Left lung (tissue), 14 donors: ENCODE data around the gene JMJD7. TPM values are rescaled to one million over a fixed set of nuclear protein-coding genes. Genes with fewer than 3 reads are reported as not detected.

ENCODE experiments used
- ATAC-seq: fragments of 200-7000 bp; cut with Tn5 transposase; one replicate; pipeline ENCODE4 v1.9.1; 2020; ENCODE audit warnings: moderate library complexity
- DNase-seq, 4 donors: peaks; one replicate each; pipeline ENCODE4 v3.0.0-alpha.2; 2013 to 2020
- H3K27ac ChIP-seq, 2 donors: fragments of 200-600 bp; sonication (generic) in 1 of 2; one replicate each; pipeline versions ENCODE4 v1.5.0 to v1.8.0; 2020 to 2021
- H3K27me3 ChIP-seq, 2 donors: fragments of 200-600 bp; sonication (generic) in 1 of 2; one replicate each; pipeline versions ENCODE4 v1.5.0 to v1.8.0; 2020 to 2021
- H3K36me3 ChIP-seq, 2 donors: fragments of 200-600 bp; sonication (generic) in 1 of 2; one replicate each; pipeline versions ENCODE4 v1.5.0 to v1.8.0; 2020 to 2021
- H3K4me1 ChIP-seq, 2 donors: fragments of 200-600 bp; one replicate each; pipeline ENCODE4 v1.8.0; 2021
- H3K4me3 ChIP-seq, 2 donors: fragments of 200-600 bp; sonication (generic) in 1 of 2; one replicate each; pipeline versions ENCODE4 v1.5.0 to v1.8.0; 2020 to 2021; ENCODE audit warnings: mild to moderate bottlenecking in 1 of 2
- H3K9me3 ChIP-seq, 2 donors: fragments of 200-600 bp; sonication (generic) in 1 of 2; one replicate each; pipeline versions ENCODE4 v1.5.0 to v1.8.0; 2020 to 2021
- CTCF ChIP-seq, 2 donors: fragments of 200-600 bp; sonication (generic) in 1 of 2; IDR thresholded peaks; one replicate each; pipeline versions ENCODE4 v1.5.0 to v1.8.0; 2021; ENCODE audit warnings: antibody characterized with exemption in 2 of 2
- intact Hi-C, 2 donors: fragments of 100-400 bp; cut with DNase I; formaldehyde crosslinking; loops; one replicate each; pipeline versions ENCODE4 v1.11.2 to v1.14.2; 2022
- long read RNA-seq, 12 donors: library from polyadenylated mRNA in 2 of 12; unstranded in 2 of 12; transcript quantifications; one replicate each; pipeline ENCODE4 v2.0.0 and lab custom pipeline, GENCODE V29; 2019 to 2026
- polyA plus RNA-seq, 6 donors: library from polyadenylated mRNA; unstranded; fragments of 120-200 nt; gene quantifications; one replicate each; pipeline ENCODE4 v1.2.1, GENCODE V29; 2013; ENCODE audit not compliant: insufficient read length in 6 of 6
- total RNA-seq, 2 donors: library from RNA; stranded (reverse); fragmentation: NEBNext Ultra II Directional; extraction: Animal tissue kit (Norgen Biotek cat#: 25700); gene quantifications; one replicate each; pipeline ENCODE4 v1.2.1, GENCODE V29; 2021
- donor health status: DM: no; HTN: yes; CAD: no.
- donor health status: DM: no; HTN: no; CAD: no.

Gene JMJD7
- 10 to 100 TPM; 19.5 to 26.4 TPM for total RNA-seq
- polyA plus RNA-seq: 10 to 100 TPM; 10.2 to 17.2 (median 11.9) TPM
- long read RNA-seq, donor 1, partial matches to known transcripts: 0 of 9 reads
- long read RNA-seq, donor 1, other reads (novel, unspliced or antisense): 0 of 9 reads
- long read RNA-seq, donor 2, partial matches to known transcripts: 6 of 11 reads
- long read RNA-seq, donor 2, other reads (novel, unspliced or antisense): 0 of 11 reads
- long read RNA-seq, donor 3, partial matches to known transcripts: 0 of 5 reads
- long read RNA-seq, donor 3, other reads (novel, unspliced or antisense): 0 of 5 reads
- long read RNA-seq, donor 4, transcript JMJD7-201 (8 exons, 1,416 nt): major isoform, 16 of 19 reads
- long read RNA-seq, donor 4, partial matches to known transcripts: 0 of 19 reads
- long read RNA-seq, donor 4, other reads (novel, unspliced or antisense): 0 of 19 reads
- long read RNA-seq, donor 5, partial matches to known transcripts: 0 of 5 reads
- long read RNA-seq, donor 5, other reads (novel, unspliced or antisense): 0 of 5 reads
- long read RNA-seq, donor 6, partial matches to known transcripts: 0 of 7 reads
- long read RNA-seq, donor 6, other reads (novel, unspliced or antisense): 0 of 7 reads
- long read RNA-seq, donor 7, transcript JMJD7-201 (8 exons, 1,416 nt): major isoform, 5 of 5 reads
- long read RNA-seq, donor 7, partial matches to known transcripts: 0 of 5 reads
- long read RNA-seq, donor 7, other reads (novel, unspliced or antisense): 0 of 5 reads
- long read RNA-seq, donor 8, partial matches to known transcripts: 0 of 1 reads
- long read RNA-seq, donor 8, other reads (novel, unspliced or antisense): 0 of 1 reads
- long read RNA-seq, donor 9: 0 reads
- long read RNA-seq, donor 10, transcript JMJD7-201 (8 exons, 1,416 nt): major isoform, 16 of 18 reads
- long read RNA-seq, donor 10, partial matches to known transcripts: 0 of 18 reads
- long read RNA-seq, donor 10, other reads (novel, unspliced or antisense): 1 of 18 reads
- long read RNA-seq, donor 11: 0 reads
- long read RNA-seq, donor 12, partial matches to known transcripts: 0 of 2 reads
- long read RNA-seq, donor 12, other reads (novel, unspliced or antisense): 0 of 2 reads

DNA sequence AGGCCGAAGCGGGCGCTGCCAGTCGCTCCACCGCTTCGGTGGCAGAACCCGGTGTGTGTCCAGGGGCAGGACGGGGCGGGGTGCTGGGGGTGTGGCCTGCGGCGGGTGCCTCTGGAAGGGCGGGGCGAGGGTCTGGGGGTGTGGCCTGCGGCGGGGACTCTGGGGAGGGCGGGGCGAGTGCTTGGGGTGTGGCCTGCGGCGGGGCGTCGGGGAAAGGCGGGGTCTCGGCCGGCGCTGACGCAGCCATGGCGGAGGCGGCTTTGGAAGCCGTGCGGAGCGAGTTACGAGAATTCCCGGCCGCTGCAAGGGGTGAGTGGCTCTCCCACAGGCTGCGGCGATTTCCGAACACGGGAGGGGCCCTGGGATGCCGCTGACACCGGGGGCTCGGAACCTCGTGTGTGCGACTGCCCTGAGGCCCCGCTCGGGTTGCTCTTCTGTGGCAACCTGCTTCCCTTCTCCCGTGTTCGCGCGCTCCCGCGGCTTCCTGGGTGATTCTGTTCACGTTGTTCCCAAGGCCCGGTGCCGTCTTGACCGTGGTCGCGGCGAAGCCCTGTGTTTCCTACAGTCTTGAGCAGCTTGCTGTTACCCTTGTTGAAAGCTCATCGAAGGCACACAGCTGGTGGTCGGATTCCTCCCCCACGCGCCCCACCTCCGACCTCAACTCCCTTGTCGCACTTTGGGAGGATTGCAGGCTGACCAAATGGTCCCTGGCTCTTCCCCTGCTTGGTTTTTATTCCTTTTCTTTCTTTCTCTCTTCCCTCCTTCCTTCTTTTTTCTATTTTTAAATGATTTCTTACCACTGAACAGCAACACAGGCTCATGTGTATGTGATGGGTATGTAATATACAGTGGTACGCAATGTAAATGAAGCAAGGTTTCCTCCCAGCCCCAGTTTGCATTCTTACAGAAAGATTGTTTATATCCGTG is at the start of gene JMJD7:
Gene JMJD7, plus strand, starts transcription at position 213 of the 927 bp plus-strand sequence. Its CDS starts 33 bp downstream, at position 246.
- TF ChIP-seq CTCF (IDR thresholded peaks at IDR 0.05): no peak
- peak within 1 kb of the TSS; percentile 71 to 86 for H3K27ac ChIP-seq

GRCh38 chr15:41778521-41778920 is 49.4 kb upstream of the JMJD7 start:
- intact Hi-C loops: no loop called here

More for the DNA sequence above, at the start of gene JMJD7:
- Histone ChIP-seq H3K4me3 (peak within 1 kb of the TSS; percentile 88 to 90), H3K36me3 (peaks cover 0 to 35% of the 10 kb centered on the region in 2 donors), H3K27me3 (no peaks in the 10 kb centered on the region), H3K9me3 (no peaks in the 10 kb centered on the region), H3K4me1 (peaks cover 19 to 35% of the 10 kb centered on the region in 2 donors)
- ATAC-seq: peak; percentile 98
- peak; percentile 87 to 100 (median 96) for DNase-seq
- intact Hi-C loops: no loop called here

GRCh38 chr15:41779662-41780157 is 48.2 kb upstream of the JMJD7 start:
- Histone ChIP-seq H3K4me1 (peaks cover 35 to 48% of the 10 kb centered on the region in 2 donors), H3K27ac (peak overlapping the region; percentile 39 to 49), H3K4me3 (no peak overlapping the region), H3K27me3 (no peaks in the 10 kb centered on the region), H3K36me3 (no peaks in the 10 kb centered on the region), H3K9me3 (no peaks in the 10 kb centered on the region)
- TF ChIP-seq CTCF (IDR thresholded peaks at IDR 0.05): no peak
- intact Hi-C loops: no loop called here
- ATAC-seq: peak; percentile 59
- no peak for DNase-seq

More at GRCh38 chr15:41778521-41778920, 49.4 kb upstream of the JMJD7 start:
- no peaks in the 10 kb centered on the region for H3K27me3 ChIP-seq
- no peaks in the 10 kb centered on the region for H3K9me3 ChIP-seq
- H3K27ac ChIP-seq: no peak overlapping the region
- H3K4me1 ChIP-seq: peaks cover 35 to 51% of the 10 kb centered on the region in 2 donors
- no peaks in the 10 kb centered on the region for H3K36me3 ChIP-seq
- DNase-seq (no peak), ATAC-seq (no peak)
- H3K4me3 ChIP-seq: no peak overlapping the region
- no peak for TF ChIP-seq CTCF (IDR thresholded peaks at IDR 0.05)

GRCh38 chr15:41780266-41780665 is 47.6 kb upstream of the JMJD7 start:
- no peak for TF ChIP-seq CTCF (IDR thresholded peaks at IDR 0.05)
- H3K27ac ChIP-seq: peak overlapping the region; percentile 39 to 49
- H3K36me3 ChIP-seq: no peaks in the 10 kb centered on the region
- no peaks in the 10 kb centered on the region for H3K9me3 ChIP-seq
- H3K4me1 ChIP-seq: peaks cover 31 to 44% of the 10 kb centered on the region in 2 donors
- H3K4me3 ChIP-seq: no peak overlapping the region
- intact Hi-C loops: no loop called here
- no peak for DNase-seq
- no peak for ATAC-seq
- H3K27me3 ChIP-seq: no peaks in the 10 kb centered on the region
